ENCODE measurements around the gene DDX39B. TPM values are rescaled to one million over a fixed set of nuclear protein-coding genes. Genes with fewer than 3 reads are reported as not detected.
A peak's percentile ranks its signal among the peaks of the same experiment; 100 is the strongest.

Gene DDX39B
- total and polyA plus RNA-seq, 2 of the 4 experiments (the other 2 are of a cell fraction) = 371 to 796 TPM

- no peak overlapping the region for H3K27ac ChIP-seq (ENCODE audit: insufficient read depth, low read length)
- no peaks in the 10 kb centered on the region for H4K20me1 ChIP-seq (ENCODE audit: insufficient read depth, low read length)
- in situ Hi-C loops (cut with MboI; ENCODE audit: low sequenced_read_pairs) = no loop called here
- POLR2A ChIA-PET (ENCODE audit: unreplicated experiment) = no interaction called here
- no peak overlapping the region for H3K4ac ChIP-seq (ENCODE audit: low read depth, low read length)
- WGBS, 2 experiments (ENCODE audit: extremely low coverage in 2 of 2, insufficient read length in 1 of 2) = 100% methylated on average over 1 of the region's 9 CpGs; no CpG with 5 or more reads in 1 of the 2 experiments
- no peak overlapping the region for H3K18ac ChIP-seq (ENCODE audit: low read depth, low read length)
- H2AK5ac ChIP-seq (ENCODE audit: low read depth, low read length) = no peak overlapping the region
- H4K5ac ChIP-seq (ENCODE audit: low read depth, low read length) = no peak overlapping the region
- CTCF ChIA-PET = interaction anchor here (1.1 to 2.9 kb wide), 2 partner anchors 9 kb away, joined by 5 to 9 read pairs; no protein-coding TSS in a partner anchor
- dilution Hi-C loops (cut with HindIII; ENCODE audit: low sequenced_read_pairs, unreplicated experiment) = no loop called here
- H3K14ac ChIP-seq (replicated peaks; ENCODE audit: low read depth, low read length) = no peak overlapping the region
- H3K4me2 ChIP-seq (ENCODE audit: low read depth, low read length) = no peak overlapping the region
- no peaks in the 10 kb centered on the region; the same call in 1 of the 2 replicates for H3K4me1 ChIP-seq (ENCODE audit: control insufficient read depth, insufficient read depth, low read length)
- H4K91ac ChIP-seq (ENCODE audit: insufficient read depth, low read depth, low read length) = no peak overlapping the region
- H2BK15ac ChIP-seq (ENCODE audit: low read depth, low read length) = no peak overlapping the region
- peak overlapping the region; percentile 60 for H2AFZ ChIP-seq (replicated peaks; ENCODE audit: low read length, poor library complexity)
- no peak overlapping the region for H2BK5ac ChIP-seq (ENCODE audit: low read depth, low read length, poor library complexity, severe bottlenecking)
- no peaks in the 10 kb centered on the region for H3K36me3 ChIP-seq (ENCODE audit: control insufficient read depth, insufficient read depth, low read length)
- H2BK20ac ChIP-seq (ENCODE audit: low read depth, low read length) = no peak overlapping the region
- peaks cover 11% of the 10 kb centered on the region for H3K27me3 ChIP-seq (ENCODE audit: control insufficient read depth, insufficient read depth, low read length)
- ATAC-seq (ENCODE audit: low read depth) = peak; percentile 17; the same call in 1 of the 2 replicates
- no peak overlapping the region for H3K4me3 ChIP-seq (ENCODE audit: insufficient read depth, low read depth, low read length)
- peaks cover 3% of the 10 kb centered on the region; the same call in 1 of the 2 replicates for H3K9me1 ChIP-seq (ENCODE audit: insufficient read depth, low read length)
- TF ChIP-seq CEBPB (IDR thresholded peaks at IDR 0.05; ENCODE audit: low read depth, low read length) (no peak), SMC3 (IDR thresholded peaks at IDR 0.05; ENCODE audit: low read depth, low read length) (no peak), POLR2A (IDR thresholded peaks at IDR 0.05; ENCODE audit: low read depth, low read length) (no peak), BHLHE40 (IDR thresholded peaks at IDR 0.05; ENCODE audit: low read depth, low read length) (no peak), CTCF (conservative IDR thresholded peaks at IDR 0.05; ENCODE audit: low read depth, low read length) (no peak), CHD1 (IDR thresholded peaks at IDR 0.05; ENCODE audit: low read depth, low read length) (no peak), ELK1 (IDR thresholded peaks at IDR 0.05; ENCODE audit: borderline replicate concordance, low read depth, low read length) (no peak), RCOR1 (IDR thresholded peaks at IDR 0.05; ENCODE audit: insufficient replicate concordance, low read length) (no peak), RAD21 (IDR thresholded peaks at IDR 0.05; ENCODE audit: low read length) (no peak), MXI1 (IDR thresholded peaks at IDR 0.05; ENCODE audit: borderline replicate concordance, low read depth, low read length) (no peak), USF2 (IDR thresholded peaks at IDR 0.05; ENCODE audit: low read depth, low read length) (no peak), RFX5 (IDR thresholded peaks at IDR 0.05; ENCODE audit: low read depth, low read length) (no peak), FOS (IDR thresholded peaks at IDR 0.05; ENCODE audit: low read depth, low read length) (no peak), MAFK (IDR thresholded peaks at IDR 0.05; ENCODE audit: low read depth, low read length) (no peak)
- intact Hi-C loops (cut with micrococcal nuclease) = no loop called here
- no peak overlapping the region for H2BK120ac ChIP-seq (ENCODE audit: low read depth, low read length)
- H2AK9ac ChIP-seq (replicated peaks; ENCODE audit: low read depth, low read length, poor library complexity) = no peak overlapping the region
- no TSS peak for BruUV-seq (replicated peaks)
- H4K8ac ChIP-seq (ENCODE audit: low read depth in 2 of 2, low read length in 2 of 2) = no peak overlapping the region
- H3K23ac ChIP-seq (ENCODE audit: low read depth, low read length) = no peak overlapping the region
- no peak overlapping the region for H3K56ac ChIP-seq (ENCODE audit: extremely low read depth, insufficient read depth, low read length)
- H3K79me1 ChIP-seq (ENCODE audit: low read depth in 1 of 2, low read length in 2 of 2) = no peaks in the 10 kb centered on the region
- DNase-seq = no peak
- H3K9ac ChIP-seq (ENCODE audit: low read depth, low read length) = no peak overlapping the region
- H3K9me3 ChIP-seq (ENCODE audit: control insufficient read depth, insufficient read depth, low read length) = no peaks in the 10 kb centered on the region
Observed at GRCh38 chr6:31588871-31589650, 47.3 kb upstream of the DDX39B start.
